GM12891 (cell line): ENCODE measurements around the gene FAM216A.

Experiments used
- PAX5 ChIP-seq: IDR thresholded peaks from 2 replicates; pipeline ENCODE4 v1.6.1; 2011; ENCODE audit warnings: low read length, moderate library complexity, mild to moderate bottlenecking; ENCODE audit not compliant: insufficient read depth, severe bottlenecking
- POLR2A ChIP-seq: IDR thresholded peaks from 2 replicates; pipeline ENCODE4 v1.6.1; 2011; ENCODE audit warnings: low read depth, low read length, control low read depth
- POLR2AphosphoS5 ChIP-seq: IDR thresholded peaks from 2 replicates; pipeline ENCODE4 v1.6.1; 2011; ENCODE audit warnings: low read depth, low read length, control low read depth
- SPI1 ChIP-seq: IDR thresholded peaks from 2 replicates; pipeline ENCODE4 v1.6.1; 2011; ENCODE audit warnings: low read depth, low read length, control low read depth
- TAF1 ChIP-seq: IDR thresholded peaks from 2 replicates; pipeline ENCODE4 v1.6.1; 2011; ENCODE audit warnings: low read depth, low read length, control low read depth

DNA sequence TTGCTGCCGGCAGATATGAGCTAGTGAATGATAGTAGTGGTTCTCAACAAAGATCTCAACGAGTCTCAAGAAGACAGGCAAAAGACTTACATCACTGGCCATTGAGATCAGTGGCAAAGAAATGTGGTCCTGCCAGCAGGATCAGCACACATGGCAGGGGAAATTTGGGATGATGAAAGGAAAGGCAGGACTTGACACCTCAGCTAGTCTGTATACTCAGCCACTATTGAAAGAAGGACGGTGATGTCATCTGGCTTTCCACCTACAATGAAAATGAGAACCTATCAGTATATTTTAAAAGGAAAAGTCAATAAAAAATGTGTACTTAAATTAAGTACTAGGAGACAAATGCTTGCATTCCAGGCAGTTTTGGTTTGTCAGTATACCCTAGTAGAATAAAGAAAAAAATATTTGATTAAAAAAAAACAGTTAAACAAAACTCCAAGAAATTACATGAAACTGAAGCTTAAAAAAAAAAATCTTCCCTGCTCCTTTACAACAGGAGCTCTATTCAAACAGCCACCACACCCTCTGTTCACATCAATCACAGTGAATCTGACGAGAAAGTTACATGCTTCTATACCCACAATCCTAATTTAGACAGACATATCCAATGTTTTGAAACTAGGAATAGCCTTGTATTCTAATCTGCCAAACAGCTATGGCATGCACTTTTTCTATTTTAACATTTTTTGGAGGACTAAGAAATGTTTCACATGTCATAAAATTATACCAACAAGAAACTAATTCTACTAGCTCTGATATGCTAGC, 68.4 kb downstream of the FAM216A start:
- TF ChIP-seq POLR2A (no peak), TAF1 (no peak), POLR2AphosphoS5 (no peak), PAX5 (no peak), SPI1 (no peak)
